ENCODE measurements around the gene RAB44. TPM values are rescaled to one million over a fixed set of nuclear protein-coding genes. Genes with fewer than 3 reads are reported as not detected.

Gene RAB44
- polyA plus RNA-seq, 1 experiment = not detected

GRCh38 chr6:36749829-36750489, 52.3 kb downstream of the RAB44 start:
- Histone ChIP-seq H3K27ac (ENCODE audit: low read depth, low read length) (no peak overlapping the region), H3K4me3 (ENCODE audit: low read depth, low read length) (no peak overlapping the region), H3K27me3 (ENCODE audit: control insufficient read depth, insufficient read depth, low read length) (peaks cover 35% of the 10 kb centered on the region), H3K9me3 (ENCODE audit: control insufficient read depth, insufficient read depth, low read length) (peaks cover 18% of the 10 kb centered on the region; the same call in 1 of the 2 replicates)
- TF ChIP-seq CTCF (IDR thresholded peaks at IDR 0.05; ENCODE audit: low read depth, low read length) = no peak
- DNase-seq (ENCODE audit: low read depth, low spot score) = no peak
- CTCF ChIA-PET = interaction anchor here (4.7 kb wide), 1 partner anchor 10 kb away, joined by 35 read pairs; no protein-coding TSS in a partner anchor
- POLR2A ChIA-PET = no interaction called here

GRCh38 chr6:36751091-36751490, 53.5 kb downstream of the RAB44 start:
- Histone ChIP-seq H3K27me3 (ENCODE audit: control insufficient read depth, insufficient read depth, low read length) (peaks cover 29% of the 10 kb centered on the region), H3K27ac (ENCODE audit: low read depth, low read length) (no peak overlapping the region), H3K4me3 (ENCODE audit: low read depth, low read length) (no peak overlapping the region), H3K9me3 (ENCODE audit: control insufficient read depth, insufficient read depth, low read length) (peaks cover 18% of the 10 kb centered on the region; the same call in 1 of the 2 replicates)
- DNase-seq (ENCODE audit: low read depth, low spot score) = no peak
- ChIA-PET CTCF (interaction anchor here (4.7 kb wide), 1 partner anchor 9 kb away, joined by 35 read pairs; no protein-coding TSS in a partner anchor), POLR2A (no interaction called here)
- TF ChIP-seq CTCF (IDR thresholded peaks at IDR 0.05; ENCODE audit: low read depth, low read length) = no peak

- no peak for DNase-seq (ENCODE audit: low read depth, low spot score)
- peaks cover 22% of the 10 kb centered on the region for H3K27me3 ChIP-seq (ENCODE audit: control insufficient read depth, insufficient read depth, low read length)
- peaks cover 18% of the 10 kb centered on the region; the same call in 1 of the 2 replicates for H3K9me3 ChIP-seq (ENCODE audit: control insufficient read depth, insufficient read depth, low read length)
- ChIA-PET POLR2A (no interaction called here), CTCF (interaction anchor here (0.8 to 4.7 kb wide), 3 partner anchors 8 to 14 kb away, joined by 3 to 35 read pairs (median 3); no protein-coding TSS in a partner anchor)
- TF ChIP-seq CTCF (IDR thresholded peaks at IDR 0.05; ENCODE audit: low read depth, low read length) = no peak
- H3K4me3 ChIP-seq (ENCODE audit: low read depth, low read length) = no peak overlapping the region
- H3K27ac ChIP-seq (ENCODE audit: low read depth, low read length) = no peak overlapping the region
Observed at GRCh38 chr6:36751833-36752186, 54.2 kb downstream of the RAB44 start.

GRCh38 chr6:36752187-36752885, 54.7 kb downstream of the RAB44 start:
- CTCF ChIA-PET = interaction anchor here (0.8 to 1.5 kb wide), 2 partner anchors 11 to 14 kb away, joined by 3 read pairs; no protein-coding TSS in a partner anchor
- peaks cover 18% of the 10 kb centered on the region; the same call in 1 of the 2 replicates for H3K9me3 ChIP-seq (ENCODE audit: control insufficient read depth, insufficient read depth, low read length)
- TF ChIP-seq CTCF (IDR thresholded peaks at IDR 0.05; ENCODE audit: low read depth, low read length) = no peak
- POLR2A ChIA-PET = no interaction called here
- H3K27me3 ChIP-seq (ENCODE audit: control insufficient read depth, insufficient read depth, low read length) = peaks cover 18% of the 10 kb centered on the region
- no peak overlapping the region for H3K4me3 ChIP-seq (ENCODE audit: low read depth, low read length)
- no peak for DNase-seq (ENCODE audit: low read depth, low spot score)
- no peak overlapping the region for H3K27ac ChIP-seq (ENCODE audit: low read depth, low read length)
